Measurements from ENCODE around the gene GP1BB. TPM values are rescaled to one million over a fixed set of nuclear protein-coding genes. Genes with fewer than 3 reads are reported as not detected.

The GP1BB gene
- total and polyA plus RNA-seq, 2 donors (not counting 3 experiments of a cell fraction or from before 2014, with no cell fraction given) = 1.7 to 6.2 TPM

DNA sequence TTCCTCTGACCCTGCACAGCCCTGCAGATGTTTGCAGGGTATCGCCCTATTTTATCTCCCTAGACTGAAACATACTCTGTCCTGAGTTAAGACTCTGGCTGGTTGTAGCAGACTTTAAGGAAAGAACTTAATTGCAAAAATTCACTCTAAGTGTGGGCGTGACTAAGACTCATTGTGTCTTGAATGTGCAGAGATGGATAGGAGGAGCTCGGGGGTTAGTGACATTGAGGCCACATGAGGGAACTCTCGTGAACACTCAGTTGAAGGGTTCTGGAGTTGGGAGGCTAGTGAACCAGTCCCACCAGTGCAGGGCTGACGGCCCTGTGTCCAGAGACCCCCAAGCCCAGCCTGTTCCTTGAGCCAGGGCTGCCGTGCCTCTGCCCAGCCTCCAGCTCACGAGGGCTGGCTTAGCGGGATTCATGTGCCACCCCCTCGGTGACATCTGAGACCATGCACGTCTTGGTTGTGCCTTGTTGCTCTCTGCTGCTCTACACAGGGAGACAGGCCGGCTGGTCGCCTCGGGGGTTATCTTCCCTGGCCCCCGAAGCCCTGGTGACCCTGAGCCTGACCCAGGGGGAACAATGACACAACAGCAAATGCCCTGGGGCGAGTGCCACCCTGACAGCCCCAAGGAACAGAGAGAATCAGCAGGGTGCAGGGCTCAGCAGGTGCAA, 25.8 kb downstream of the GP1BB start:
- TF ChIP-seq, protein P1, sequence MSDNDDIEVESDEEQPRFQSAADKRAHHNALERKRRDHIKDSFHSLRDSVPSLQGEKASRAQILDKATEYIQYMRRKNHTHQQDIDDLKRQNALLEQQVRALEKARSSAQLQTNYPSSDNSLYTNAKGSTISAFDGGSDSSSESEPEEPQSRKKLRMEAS (IDR thresholded peaks at IDR 0.05; ENCODE audit: insufficient read depth, insufficient read length) = no peak
- TF ChIP-seq JUN (IDR thresholded peaks at IDR 0.05; ENCODE audit: borderline replicate concordance, insufficient read depth, insufficient read length, low read depth) (no peak), POLR2A (IDR thresholded peaks at IDR 0.05; ENCODE audit: low read depth, low read length) (no peak), FOS (IDR thresholded peaks at IDR 0.05; ENCODE audit: borderline replicate concordance, insufficient read depth, low read length) (no peak), EZH2 (IDR thresholded peaks at IDR 0.05; ENCODE audit: borderline replicate concordance, low read depth, low read length, severe bottlenecking) (no peak), POLR2AphosphoS5 (IDR thresholded peaks at IDR 0.05; ENCODE audit: insufficient read depth, low read depth, low read length) (no peak), MYC (IDR thresholded peaks at IDR 0.05; ENCODE audit: low read depth, low read length) (no peak), GATA2 (IDR thresholded peaks at IDR 0.05; ENCODE audit: insufficient read depth, insufficient read length, low read depth, low read length) (no peak)
- TF ChIP-seq, protein P2, sequence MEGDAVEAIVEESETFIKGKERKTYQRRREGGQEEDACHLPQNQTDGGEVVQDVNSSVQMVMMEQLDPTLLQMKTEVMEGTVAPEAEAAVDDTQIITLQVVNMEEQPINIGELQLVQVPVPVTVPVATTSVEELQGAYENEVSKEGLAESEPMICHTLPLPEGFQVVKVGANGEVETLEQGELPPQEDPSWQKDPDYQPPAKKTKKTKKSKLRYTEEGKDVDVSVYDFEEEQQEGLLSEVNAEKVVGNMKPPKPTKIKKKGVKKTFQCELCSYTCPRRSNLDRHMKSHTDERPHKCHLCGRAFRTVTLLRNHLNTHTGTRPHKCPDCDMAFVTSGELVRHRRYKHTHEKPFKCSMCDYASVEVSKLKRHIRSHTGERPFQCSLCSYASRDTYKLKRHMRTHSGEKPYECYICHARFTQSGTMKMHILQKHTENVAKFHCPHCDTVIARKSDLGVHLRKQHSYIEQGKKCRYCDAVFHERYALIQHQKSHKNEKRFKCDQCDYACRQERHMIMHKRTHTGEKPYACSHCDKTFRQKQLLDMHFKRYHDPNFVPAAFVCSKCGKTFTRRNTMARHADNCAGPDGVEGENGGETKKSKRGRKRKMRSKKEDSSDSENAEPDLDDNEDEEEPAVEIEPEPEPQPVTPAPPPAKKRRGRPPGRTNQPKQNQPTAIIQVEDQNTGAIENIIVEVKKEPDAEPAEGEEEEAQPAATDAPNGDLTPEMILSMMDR (IDR thresholded peaks at IDR 0.05; ENCODE audit: extremely low read depth in 1 of 2, insufficient read depth in 1 of 2, low read depth in 1 of 2, low read length in 2 of 2) = no peak
- Histone ChIP-seq H4K20me1 (replicated peaks; ENCODE audit: control insufficient read depth, extremely low read depth, insufficient read depth, low read length) (no peaks in the 10 kb centered on the region), H3K36me3 (ENCODE audit: control insufficient read depth in 2 of 2, extremely low read depth in 1 of 2, insufficient read depth in 2 of 2, low read length in 2 of 2) (no peaks in the 10 kb centered on the region), H3K9me1 (replicated peaks; ENCODE audit: control insufficient read depth, extremely low read depth, insufficient read depth, low read length) (no peaks in the 10 kb centered on the region), H3K4me3 (replicated peaks in 1 of 3; ENCODE audit: insufficient read depth in 1 of 3, low read depth in 1 of 3, low read length in 3 of 3) (no peak overlapping the region), H3K4me1 (ENCODE audit: control insufficient read depth, extremely low read depth, insufficient read depth, low read length) (peaks cover 9% of the 10 kb centered on the region), H3K27me3 (ENCODE audit: control insufficient read depth in 2 of 2, insufficient read depth in 2 of 2, low read length in 2 of 2) (peaks cover 2 to 5% of the 10 kb centered on the region in 2 experiments), H3K79me2 (ENCODE audit: control insufficient read depth, insufficient read depth, low read length) (no peaks in the 10 kb centered on the region), H2AFZ (ENCODE audit: low read depth, low read length) (no peak overlapping the region), H3K4me2 (ENCODE audit: insufficient read depth, low read length) (no peak overlapping the region), H3K9ac (replicated peaks; ENCODE audit: extremely low read depth, insufficient read depth, low read length) (no peak overlapping the region), H3K9me3 (replicated peaks; ENCODE audit: control insufficient read depth, insufficient read depth, low read length) (no peaks in the 10 kb centered on the region), H3K27ac (ENCODE audit: insufficient read depth, low read depth, low read length) (no peak overlapping the region)
- ChIA-PET POLR2A (no interaction called here), CTCF (interaction anchor here (0.8 to 2.7 kb wide), 4 partner anchors 19 to 161 kb away, joined by 3 to 15 read pairs (median 4); partner anchors contain the start of gene GP1BB)
- DNase-seq (ENCODE audit: low read depth, low spot score) = no peak
- no peak for FAIRE-seq
- BruUV-seq (replicated peaks) = no TSS peak
- intact Hi-C loops (cut with micrococcal nuclease) = no loop called here
- dilution Hi-C loops (cut with MboI; ENCODE audit: extremely low pct_ligation_motif_present, low sequenced_read_pairs) = no loop called here

Measured in endothelial cell of umbilical vein (primary cell).